SW 1271 (cell line): ENCODE results near the gene PRR11.
A peak's percentile ranks its signal among the peaks of the same experiment; 100 is the strongest.
"Not testable (repeated sequence)": the region's sequence is repeated elsewhere in the genome, so short reads cannot be mapped to it uniquely, and the experiment has no call there.

Experiments
- DNase-seq, 2 experiments: peaks; one replicate each; lab custom pipeline; 2025; lab: John Stamatoyannopoulos, UW

Gene PRR11

GRCh38 chr17:59220328-59221158 lies 65.0 kb downstream of the PRR11 start, which contains the start of gene GDPD1:
GDPD1 (plus strand) TSS chr17:59220511; CDS start chr17:59220610, 99 bp downstream.
- DNase-seq = peak; percentile 80 to 93

- no peak for DNase-seq
Observed at GRCh38 chr17:59221159-59221847, 65.8 kb downstream of the PRR11 start.

GRCh38 chr17:59223813-59224212 lies 68.3 kb downstream of the PRR11 start:
- no peak for DNase-seq

GRCh38 chr17:59228588-59228987 lies 73.0 kb downstream of the PRR11 start:
- not testable (repeated sequence) for DNase-seq

GRCh38 chr17:59230764-59231163 lies 75.2 kb downstream of the PRR11 start:
- no peak for DNase-seq

- DNase-seq = no peak
Observed at GRCh38 chr17:59234631-59235030, 79.1 kb downstream of the PRR11 start.

- no peak for DNase-seq
Observed at GRCh38 chr17:59238906-59239305, 83.4 kb downstream of the PRR11 start.

GRCh38 chr17:59244081-59244480 lies 88.5 kb downstream of the PRR11 start:
- no peak for DNase-seq
